WTC11 (cell line): ENCODE results near the gene ADGRG7. TPM values are rescaled to one million over a fixed set of nuclear protein-coding genes. Genes with fewer than 3 reads are reported as not detected.

Experiments used
- ATAC-seq: fragments of 200-7000 bp; cut with Tn5 transposase; 2 replicates; pipeline ENCODE4 v1.10.0; 2021; ENCODE audit warnings: mild to moderate bottlenecking, moderate library complexity
- CTCF ChIA-PET: fragments of 300-600 bp; sonication (Branson Sonifier 250); formaldehyde crosslinking; loops from one replicate; lab custom pipeline; 2021; ENCODE audit warnings: antibody characterized with exemption; lab: Charles Lee
- POLR2A ChIA-PET: fragments of 350-600 bp; sonication (Branson Sonifier 250); formaldehyde crosslinking; loops from one replicate; lab custom pipeline; 2021; ENCODE audit warnings: antibody characterized with exemption; lab: Charles Lee
- DNase-seq: peaks from one replicate; pipeline ENCODE4 v3.0.0; 2021; ENCODE audit warnings: low spot score
- H3K27ac Mint-ChIP-seq: 2 replicates; pipeline ENCODE4 v1.8.0; 2021; ENCODE audit warnings: mixed read lengths
- H3K27me3 Mint-ChIP-seq: 2 replicates; pipeline ENCODE4 v1.8.0; 2021; ENCODE audit warnings: low read depth, mild to moderate bottlenecking, moderate library complexity, mixed read lengths
- H3K36me3 Mint-ChIP-seq: 2 replicates; pipeline ENCODE4 v1.8.0; 2021; ENCODE audit warnings: mixed read lengths
- H3K4me1 Mint-ChIP-seq: 2 replicates; pipeline ENCODE4 v1.8.0; 2022; ENCODE audit warnings: mixed read lengths
- H3K4me3 Mint-ChIP-seq: 2 replicates; pipeline ENCODE4 v1.8.0; 2021; ENCODE audit warnings: mild to moderate bottlenecking, moderate library complexity, mixed read lengths
- H3K9me3 Mint-ChIP-seq: 2 replicates; pipeline ENCODE4 v1.8.0; 2021; ENCODE audit warnings: mixed read lengths
- AR ChIP-seq: fragments of 250-450 bp; sonication (Bioruptor Pico); IDR thresholded peaks from 2 replicates; pipeline ENCODE4 v1.9.0; 2021; ENCODE audit warnings: mild to moderate bottlenecking
- CDX4 ChIP-seq: fragments of 250-450 bp; sonication (Bioruptor Pico); IDR thresholded peaks from 2 replicates; pipeline ENCODE4 v1.9.0; 2021; ENCODE audit warnings: moderate library complexity, mild to moderate bottlenecking, inconsistent platforms, borderline replicate concordance
- E2F4 ChIP-seq: sonication (generic); formaldehyde crosslinking; IDR thresholded peaks from 2 replicates; pipeline ENCODE4 v1.8.1; 2022; ENCODE audit warnings: low read depth, mild to moderate bottlenecking, moderate library complexity, missing genetic modification reagents, borderline replicate concordance
- ELF4 ChIP-seq: sonication (generic); formaldehyde crosslinking; IDR thresholded peaks from 2 replicates; pipeline ENCODE4 v1.8.1; 2022; ENCODE audit warnings: low read depth, mild to moderate bottlenecking, moderate library complexity, missing genetic modification reagents
- EMX1 ChIP-seq: fragments of 250-450 bp; sonication (Bioruptor Pico); IDR thresholded peaks from 2 replicates; pipeline ENCODE4 v1.8.0; 2021; ENCODE audit warnings: mild to moderate bottlenecking
- ETV6 ChIP-seq: sonication (generic); formaldehyde crosslinking; IDR thresholded peaks from 2 replicates; pipeline ENCODE4 v1.8.1; 2022; ENCODE audit warnings: mild to moderate bottlenecking, missing genetic modification reagents
- FOXJ3 ChIP-seq: sonication (generic); formaldehyde crosslinking; IDR thresholded peaks from 2 replicates; pipeline ENCODE4 v1.9.0; 2021; ENCODE audit warnings: missing genetic modification reagents, mild to moderate bottlenecking, borderline replicate concordance
- JAZF1 ChIP-seq: fragments of 250-450 bp; sonication (Bioruptor Pico); IDR thresholded peaks from 2 replicates; pipeline ENCODE4 v1.9.0; 2021; ENCODE audit warnings: moderate library complexity, mild to moderate bottlenecking, inconsistent platforms
- KAT7 ChIP-seq: sonication (generic); formaldehyde crosslinking; IDR thresholded peaks from 2 replicates; pipeline ENCODE4 v1.8.1; 2023; ENCODE audit warnings: missing genetic modification reagents, mild to moderate bottlenecking, borderline replicate concordance
- NFATC4 ChIP-seq: fragments of 250-450 bp; sonication (Bioruptor Pico); IDR thresholded peaks from 2 replicates; pipeline ENCODE4 v1.9.0; 2021; ENCODE audit warnings: mild to moderate bottlenecking
- NR3C1 ChIP-seq: sonication (generic); formaldehyde crosslinking; conservative IDR thresholded peaks from 2 replicates; pipeline ENCODE4 v1.8.1; 2023; ENCODE audit warnings: low read depth, mild to moderate bottlenecking, missing genetic modification reagents
- PRDM15 ChIP-seq: sonication (generic); formaldehyde crosslinking; IDR thresholded peaks from 2 replicates; pipeline ENCODE4 v1.8.0; 2022; ENCODE audit warnings: missing genetic modification reagents
- SMAD3 ChIP-seq: sonication (generic); formaldehyde crosslinking; IDR thresholded peaks from 2 replicates; pipeline ENCODE4 v1.8.0; 2022; ENCODE audit warnings: missing genetic modification reagents, mild to moderate bottlenecking, borderline replicate concordance
- ZBTB21 ChIP-seq: sonication (generic); formaldehyde crosslinking; IDR thresholded peaks from 2 replicates; pipeline ENCODE4 v1.8.1; 2023; ENCODE audit warnings: mild to moderate bottlenecking, missing genetic modification reagents, borderline replicate concordance
- ZNF219 ChIP-seq: sonication (generic); formaldehyde crosslinking; IDR thresholded peaks from 2 replicates; pipeline ENCODE4 v1.8.0; 2023; ENCODE audit warnings: missing genetic modification reagents, mild to moderate bottlenecking, borderline replicate concordance
- ZNF232 ChIP-seq: sonication (generic); formaldehyde crosslinking; IDR thresholded peaks from 2 replicates; pipeline ENCODE4 v1.8.0; 2022; ENCODE audit warnings: mild to moderate bottlenecking, missing genetic modification reagents
- ZNF317 ChIP-seq: sonication (generic); formaldehyde crosslinking; IDR thresholded peaks from 2 replicates; pipeline ENCODE4 v1.8.1; 2023; ENCODE audit warnings: low read depth, mild to moderate bottlenecking, moderate library complexity, missing genetic modification reagents, borderline replicate concordance
- ZNF396 ChIP-seq: fragments of 250-450 bp; sonication (Bioruptor Pico); IDR thresholded peaks from 2 replicates; pipeline ENCODE4 v1.8.0; 2021; ENCODE audit warnings: mild to moderate bottlenecking, moderate library complexity, borderline replicate concordance
- ZNF416 ChIP-seq: fragments of 250-450 bp; sonication (Bioruptor Pico); IDR thresholded peaks from 2 replicates; pipeline ENCODE4 v1.9.0; 2021; ENCODE audit warnings: mild to moderate bottlenecking, inconsistent platforms
- ZNF423 ChIP-seq: fragments of 250-450 bp; sonication (Bioruptor Pico); IDR thresholded peaks from 2 replicates; pipeline ENCODE4 v2.1.2; 2022; ENCODE audit warnings: mild to moderate bottlenecking, moderate library complexity
- total RNA-seq: library from RNA; stranded (reverse); gene quantifications from 3 replicates; pipeline ENCODE4 v1.2.3, GENCODE V29; 2021

Gene ADGRG7
- total RNA-seq, 1 experiment from 2014 or later, result not detected

GRCh38 chr3:100600181-100601042 is 9.0 kb upstream of the ADGRG7 start:
- Mint-ChIP-seq H3K4me3 (no peak overlapping the region), H3K27me3 (no peaks in the 10 kb centered on the region), H3K9me3 (peaks cover 14% of the 10 kb centered on the region; the same call in 1 of the 2 replicates), H3K4me1 (peaks cover 24% of the 10 kb centered on the region), H3K36me3 (peaks cover 2% of the 10 kb centered on the region; the same call in 1 of the 2 replicates), H3K27ac (no peak overlapping the region)
- no peak for DNase-seq
- ATAC-seq, result no peak
- TF ChIP-seq ZNF423 (CRISPR knock-in tag), result no peak
- TF ChIP-seq SMAD3 (CRISPR knock-in tag), result no peak
- no peak for TF ChIP-seq FOXJ3 (CRISPR knock-in tag)
- no peak for TF ChIP-seq JAZF1 (CRISPR knock-in tag)
- no peak for TF ChIP-seq ZNF396 (CRISPR knock-in tag)
- no peak for TF ChIP-seq ZNF219 (CRISPR knock-in tag)
- no peak for TF ChIP-seq ZNF317 (CRISPR knock-in tag)
- no peak for TF ChIP-seq E2F4 (CRISPR knock-in tag)
- TF ChIP-seq ETV6 (CRISPR knock-in tag), result no peak
- no peak for TF ChIP-seq CDX4 (CRISPR knock-in tag)
- no peak for TF ChIP-seq ELF4 (CRISPR knock-in tag)
- TF ChIP-seq EMX1 (CRISPR knock-in tag), result no peak
- no peak for TF ChIP-seq ZBTB21 (CRISPR knock-in tag)
- TF ChIP-seq AR, result no peak
- no peak for TF ChIP-seq NFATC4 (CRISPR knock-in tag)
- TF ChIP-seq KAT7 (CRISPR knock-in tag), result no peak
- TF ChIP-seq ZNF232, result no peak
- TF ChIP-seq PRDM15 (CRISPR knock-in tag), result no peak
- no peak for TF ChIP-seq NR3C1 (CRISPR knock-in tag)
- TF ChIP-seq ZNF416, result no peak
- POLR2A ChIA-PET, result interaction anchor here (0.6 kb wide), 1 partner anchor 8 kb away, joined by 4 read pairs; no protein-coding TSS in a partner anchor
- CTCF ChIA-PET, result interaction anchor here (1.2 to 1.4 kb wide), 2 partner anchors 10 to 137 kb away, joined by 3 read pairs; no protein-coding TSS in a partner anchor
